ENCODE data around the gene BEX2. TPM values are rescaled to one million over a fixed set of nuclear protein-coding genes. Genes with fewer than 3 reads are reported as not detected.

The BEX2 gene
- total RNA-seq, 1 donor from 2014 or later: 2.6 TPM

- DNase-seq: peak; percentile 42
- intact Hi-C loops (cut with micrococcal nuclease): no loop called here
- peak within 1 kb of the TSS; percentile 77 for H3K4me3 ChIP-seq
- H3K4me1 ChIP-seq: peaks cover 5% of the 10 kb centered on the region
- H3K36me3 ChIP-seq: no peaks in the 10 kb centered on the region
- no peaks in the 10 kb centered on the region for H3K27me3 ChIP-seq (ENCODE audit: low read depth)
- TF ChIP-seq CTCF (IDR thresholded peaks at IDR 0.05; ENCODE audit: borderline replicate concordance): no peak
- H3K9me3 ChIP-seq (replicated peaks): no peaks in the 10 kb centered on the region
- peak within 1 kb of the TSS; percentile 88 for H3K27ac ChIP-seq (replicated peaks)
Measured at GRCh38 chrX:103356130-103356798, 45.5 kb upstream of the BEX2 start, which contains the start of gene TCEAL9. Gene TCEAL9 (plus strand): TSS chrX:103356506. CDS start chrX:103357685, 1,179 bp downstream.

GRCh38 chrX:103347682-103348397 lies 37.0 kb upstream of the BEX2 start:
- intact Hi-C loops (cut with micrococcal nuclease): no loop called here
- TF ChIP-seq CTCF (IDR thresholded peaks at IDR 0.05; ENCODE audit: borderline replicate concordance): no peak
- Histone ChIP-seq H3K27ac (replicated peaks) (no peak overlapping the region), H3K27me3 (ENCODE audit: low read depth) (peaks cover 9% of the 10 kb centered on the region), H3K4me1 (no peaks in the 10 kb centered on the region), H3K36me3 (no peaks in the 10 kb centered on the region), H3K9me3 (replicated peaks) (no peaks in the 10 kb centered on the region), H3K4me3 (no peak overlapping the region)
- DNase-seq: no peak

- intact Hi-C loops (cut with micrococcal nuclease): loop anchor here (5.0 kb wide), 1 partner anchor 118 kb away; no protein-coding TSS in a partner anchor
- Histone ChIP-seq H3K27ac (replicated peaks) (no peak overlapping the region), H3K36me3 (no peaks in the 10 kb centered on the region), H3K27me3 (ENCODE audit: low read depth) (peaks cover 9% of the 10 kb centered on the region), H3K4me1 (no peaks in the 10 kb centered on the region), H3K4me3 (no peak overlapping the region), H3K9me3 (replicated peaks) (no peaks in the 10 kb centered on the region)
- TF ChIP-seq CTCF (IDR thresholded peaks at IDR 0.05; ENCODE audit: borderline replicate concordance): no peak
- DNase-seq: no peak
Measured at GRCh38 chrX:103344606-103345005, 33.8 kb upstream of the BEX2 start.

GRCh38 chrX:103343105-103343504 lies 32.3 kb upstream of the BEX2 start:
- intact Hi-C loops (cut with micrococcal nuclease): loop anchor here (5.0 kb wide), 1 partner anchor 119 kb away; no protein-coding TSS in a partner anchor
- no peak overlapping the region for H3K27ac ChIP-seq (replicated peaks)
- no peaks in the 10 kb centered on the region for H3K9me3 ChIP-seq (replicated peaks)
- no peak overlapping the region for H3K4me3 ChIP-seq
- DNase-seq: peak; percentile 22
- peaks cover 3% of the 10 kb centered on the region for H3K27me3 ChIP-seq (ENCODE audit: low read depth)
- no peaks in the 10 kb centered on the region for H3K4me1 ChIP-seq
- no peaks in the 10 kb centered on the region for H3K36me3 ChIP-seq
- peak; percentile 75 for TF ChIP-seq CTCF (IDR thresholded peaks at IDR 0.05; ENCODE audit: borderline replicate concordance)

GRCh38 chrX:103338663-103339062 lies 27.9 kb upstream of the BEX2 start:
- H3K9me3 ChIP-seq (replicated peaks): no peaks in the 10 kb centered on the region
- no peaks in the 10 kb centered on the region for H3K27me3 ChIP-seq (ENCODE audit: low read depth)
- no peak overlapping the region for H3K4me3 ChIP-seq
- DNase-seq: no peak
- no peaks in the 10 kb centered on the region for H3K36me3 ChIP-seq
- no peaks in the 10 kb centered on the region for H3K4me1 ChIP-seq
- TF ChIP-seq CTCF (IDR thresholded peaks at IDR 0.05; ENCODE audit: borderline replicate concordance): no peak
- intact Hi-C loops (cut with micrococcal nuclease): no loop called here
- H3K27ac ChIP-seq (replicated peaks): no peak overlapping the region

Data from left ventricle myocardium inferior (tissue), 1 donor.